ENCODE data around the gene PLOD1. TPM values are rescaled to one million over a fixed set of nuclear protein-coding genes. Genes with fewer than 3 reads are reported as not detected.

Gene PLOD1
- 204 and 217 TPM in 2 replicates for total RNA-seq
- long read RNA-seq, transcript PLOD1-201 (19 exons, 2,940 nt) = major isoform, 338 of 415 reads
- long read RNA-seq, partial matches to known transcripts = 56 of 415 reads
- long read RNA-seq, other reads (novel, unspliced or antisense) = 21 of 415 reads

DNA sequence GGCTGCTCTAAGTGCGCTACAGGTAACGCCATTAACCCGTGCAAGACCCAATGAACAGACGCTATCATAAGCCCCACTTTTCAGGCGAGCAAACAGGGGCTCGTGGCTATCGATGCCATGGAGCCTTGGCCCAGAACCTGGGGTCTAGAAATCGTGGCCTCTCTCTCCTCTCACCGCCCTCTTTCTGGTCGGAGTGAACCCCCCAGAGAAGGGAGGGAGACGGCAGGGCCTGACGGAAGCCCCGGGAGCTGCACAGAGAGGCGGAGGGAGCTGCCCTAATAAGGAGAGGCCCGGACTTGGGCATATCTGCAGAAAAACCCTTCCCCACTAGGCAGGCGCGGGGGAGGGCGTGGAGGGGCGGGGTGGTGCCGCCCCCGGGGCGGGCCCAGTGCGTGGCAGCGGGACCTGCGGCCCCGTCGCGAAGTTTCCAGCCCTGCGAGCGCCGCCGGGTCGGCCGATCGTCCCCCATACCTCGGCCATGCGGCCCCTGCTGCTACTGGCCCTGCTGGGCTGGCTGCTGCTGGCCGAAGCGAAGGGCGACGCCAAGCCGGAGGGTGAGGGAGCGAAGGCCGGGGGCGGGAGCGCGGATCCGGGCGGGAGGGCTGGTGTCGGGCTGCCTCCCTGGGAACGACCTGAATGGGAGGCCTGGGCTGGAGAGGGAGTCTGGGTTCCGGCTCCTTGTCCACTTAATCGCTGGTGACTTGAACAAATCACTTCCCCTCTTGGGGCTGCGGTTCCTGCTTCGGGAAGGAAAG is at the start of gene PLOD1:
TSS of gene PLOD1 (plus strand) at position 416 of the 755 bp plus-strand sequence. CDS start at position 479, 63 bp downstream.
- Mint-ChIP-seq H3K4me1 (ENCODE audit: unreplicated experiment) (peaks cover 49% of the 10 kb centered on the region), H3K27ac (ENCODE audit: unreplicated experiment) (peak within 1 kb of the TSS; percentile 83), H3K9me3 (ENCODE audit: unreplicated experiment) (no peaks in the 10 kb centered on the region)

GRCh38 chr1:11885916-11886315 is 48.6 kb upstream of the PLOD1 start:
- Mint-ChIP-seq H3K36me3 (ENCODE audit: unreplicated experiment) (no peaks in the 10 kb centered on the region), H3K27ac (ENCODE audit: unreplicated experiment) (no peak overlapping the region), H3K4me3 (ENCODE audit: unreplicated experiment) (no peak overlapping the region), H3K4me1 (ENCODE audit: unreplicated experiment) (peaks cover 5% of the 10 kb centered on the region), H3K9me3 (ENCODE audit: unreplicated experiment) (no peaks in the 10 kb centered on the region), H3K27me3 (ENCODE audit: unreplicated experiment) (peaks cover 5% of the 10 kb centered on the region)
- DNase-seq (ENCODE audit: extremely low spot score, unreplicated experiment) = no peak
- TF ChIP-seq, protein P1, sequence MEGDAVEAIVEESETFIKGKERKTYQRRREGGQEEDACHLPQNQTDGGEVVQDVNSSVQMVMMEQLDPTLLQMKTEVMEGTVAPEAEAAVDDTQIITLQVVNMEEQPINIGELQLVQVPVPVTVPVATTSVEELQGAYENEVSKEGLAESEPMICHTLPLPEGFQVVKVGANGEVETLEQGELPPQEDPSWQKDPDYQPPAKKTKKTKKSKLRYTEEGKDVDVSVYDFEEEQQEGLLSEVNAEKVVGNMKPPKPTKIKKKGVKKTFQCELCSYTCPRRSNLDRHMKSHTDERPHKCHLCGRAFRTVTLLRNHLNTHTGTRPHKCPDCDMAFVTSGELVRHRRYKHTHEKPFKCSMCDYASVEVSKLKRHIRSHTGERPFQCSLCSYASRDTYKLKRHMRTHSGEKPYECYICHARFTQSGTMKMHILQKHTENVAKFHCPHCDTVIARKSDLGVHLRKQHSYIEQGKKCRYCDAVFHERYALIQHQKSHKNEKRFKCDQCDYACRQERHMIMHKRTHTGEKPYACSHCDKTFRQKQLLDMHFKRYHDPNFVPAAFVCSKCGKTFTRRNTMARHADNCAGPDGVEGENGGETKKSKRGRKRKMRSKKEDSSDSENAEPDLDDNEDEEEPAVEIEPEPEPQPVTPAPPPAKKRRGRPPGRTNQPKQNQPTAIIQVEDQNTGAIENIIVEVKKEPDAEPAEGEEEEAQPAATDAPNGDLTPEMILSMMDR (IDR thresholded peaks at IDR 0.05) = no peak

More for the DNA sequence above, at the start of gene PLOD1:
- Mint-ChIP-seq H3K27me3 (ENCODE audit: unreplicated experiment) (no peaks in the 10 kb centered on the region), H3K36me3 (ENCODE audit: unreplicated experiment) (no peaks in the 10 kb centered on the region), H3K4me3 (ENCODE audit: unreplicated experiment) (peak within 1 kb of the TSS; percentile 80)
- TF ChIP-seq, protein P1 (IDR thresholded peaks at IDR 0.05) = no peak
- peak; percentile 90 for DNase-seq (ENCODE audit: extremely low spot score, unreplicated experiment)

- Mint-ChIP-seq H3K27ac (ENCODE audit: unreplicated experiment) (no peak overlapping the region), H3K4me3 (ENCODE audit: unreplicated experiment) (no peak overlapping the region), H3K9me3 (ENCODE audit: unreplicated experiment) (no peaks in the 10 kb centered on the region), H3K36me3 (ENCODE audit: unreplicated experiment) (no peaks in the 10 kb centered on the region), H3K27me3 (ENCODE audit: unreplicated experiment) (peaks cover 4% of the 10 kb centered on the region), H3K4me1 (ENCODE audit: unreplicated experiment) (peaks cover 5% of the 10 kb centered on the region)
- no peak for DNase-seq (ENCODE audit: extremely low spot score, unreplicated experiment)
- TF ChIP-seq, protein P1 (IDR thresholded peaks at IDR 0.05) = no peak
Measured at GRCh38 chr1:11886986-11887665, 47.4 kb upstream of the PLOD1 start.

GRCh38 chr1:11887666-11888007 is 46.9 kb upstream of the PLOD1 start:
- Mint-ChIP-seq H3K9me3 (ENCODE audit: unreplicated experiment) (no peaks in the 10 kb centered on the region), H3K4me1 (ENCODE audit: unreplicated experiment) (peaks cover 5% of the 10 kb centered on the region), H3K27ac (ENCODE audit: unreplicated experiment) (no peak overlapping the region), H3K36me3 (ENCODE audit: unreplicated experiment) (no peaks in the 10 kb centered on the region), H3K27me3 (ENCODE audit: unreplicated experiment) (peaks cover 8% of the 10 kb centered on the region), H3K4me3 (ENCODE audit: unreplicated experiment) (no peak overlapping the region)
- TF ChIP-seq, protein P1 (IDR thresholded peaks at IDR 0.05) = no peak
- DNase-seq (ENCODE audit: extremely low spot score, unreplicated experiment) = no peak
